Endothelial cell of umbilical vein (primary cell): ENCODE data around the gene FBXL13. TPM values are rescaled to one million over a fixed set of nuclear protein-coding genes. Genes with fewer than 3 reads are reported as not detected.

Source experiments
- BruUV-seq: library from RNA; stranded (reverse); fragments of 400-500 nt; replicated peaks from 2 replicates; lab custom pipeline; 2021; lab: Mats Ljungman, UMichigan
- CTCF ChIA-PET: fragments of 300-600, 350-600 bp; sonication (Branson Sonifier 250); formaldehyde crosslinking; loops from one replicate; lab custom pipeline; 2021; ENCODE audit warnings: antibody characterized with exemption, inconsistent platforms; lab: Charles Lee
- POLR2A ChIA-PET: fragments of 300-600, 350-600 bp; sonication (Branson Sonifier 250); formaldehyde crosslinking; loops from one replicate; lab custom pipeline; 2021; ENCODE audit warnings: antibody characterized with exemption, inconsistent platforms; lab: Charles Lee
- DNase-seq: peaks from one replicate; pipeline ENCODE4 v3.0.0-alpha.2; 2011; ENCODE audit warnings: low read depth, low spot score
- FAIRE-seq: peaks from 2 replicates; lab custom pipeline; 2011; peaks lifted over from hg19 to GRCh38; lab: Jason Lieb, UNC
- H2AFZ ChIP-seq: 2 replicates; pipeline ENCODE4 v1.6.0; 2012; ENCODE audit warnings: low read depth, low read length, control low read depth, inconsistent platforms
- H3K27ac ChIP-seq: 2 replicates; pipeline ENCODE4 v1.5.1; 2011; ENCODE audit warnings: low read depth, mild to moderate bottlenecking, control low read depth, low read length, moderate library complexity; ENCODE audit not compliant: insufficient read depth
- H3K27me3 ChIP-seq, 2 experiments: 2 replicates each; pipeline versions ENCODE4 v1.6.0 to v1.6.1; 2011; ENCODE audit warnings: low read length in 2 of 2, mixed read lengths in 1 of 2; ENCODE audit not compliant: control insufficient read depth in 2 of 2, insufficient read depth in 2 of 2
- H3K36me3 ChIP-seq, 2 experiments: 2 replicates in 1 of 2; 3 replicates in 1 of 2; pipeline ENCODE4 v1.5.1; 2011; ENCODE audit warnings: low read length in 2 of 2, mild to moderate bottlenecking in 1 of 2, moderate library complexity in 1 of 2; ENCODE audit not compliant: control insufficient read depth in 2 of 2, insufficient read depth in 2 of 2; ENCODE audit errors: extremely low read depth in 1 of 2
- H3K4me1 ChIP-seq: 3 replicates; pipeline ENCODE4 v1.5.1; 2011; ENCODE audit warnings: mild to moderate bottlenecking, low read length; ENCODE audit not compliant: control insufficient read depth, insufficient read depth; ENCODE audit errors: extremely low read depth
- H3K4me2 ChIP-seq: 2 replicates; pipeline ENCODE4 v1.6.1; 2011; ENCODE audit warnings: low read length, control low read depth, mixed read lengths; ENCODE audit not compliant: insufficient read depth
- H3K4me3 ChIP-seq, 3 experiments: fragments of 200-600 bp in 1 of 3; sonication (generic), shearing (Covaris generic) in 1 of 3; replicated peaks in 1 of 3; 2 replicates each; pipeline ENCODE4 v1.5.1; 2011 to 2016; ENCODE audit warnings: control low read depth in 3 of 3, low read length in 3 of 3, mild to moderate bottlenecking in 2 of 3, inconsistent platforms in 1 of 3, low read depth in 1 of 3, moderate library complexity in 1 of 3; ENCODE audit not compliant: insufficient read depth in 1 of 3
- H3K79me2 ChIP-seq: 2 replicates; pipeline ENCODE4 v1.6.0; 2012; ENCODE audit warnings: low read length, inconsistent platforms; ENCODE audit not compliant: control insufficient read depth, insufficient read depth
- H3K9ac ChIP-seq: replicated peaks from 2 replicates; pipeline ENCODE3; 2011; ENCODE audit warnings: low read length, control low read depth; ENCODE audit not compliant: insufficient read depth; ENCODE audit errors: extremely low read depth
- H3K9me1 ChIP-seq: replicated peaks from 3 replicates; pipeline ENCODE4 v1.6.0; 2011; ENCODE audit warnings: mild to moderate bottlenecking, low read length; ENCODE audit not compliant: control insufficient read depth, insufficient read depth; ENCODE audit errors: extremely low read depth
- H3K9me3 ChIP-seq: replicated peaks from 2 replicates; pipeline ENCODE4 v1.5.1; 2012; ENCODE audit warnings: low read length, inconsistent platforms; ENCODE audit not compliant: control insufficient read depth, insufficient read depth
- H4K20me1 ChIP-seq: replicated peaks from 2 replicates; pipeline ENCODE3; 2011; ENCODE audit warnings: mild to moderate bottlenecking, low read length; ENCODE audit not compliant: control insufficient read depth, insufficient read depth; ENCODE audit errors: extremely low read depth
- CTCF ChIP-seq, 2 donors: IDR thresholded peaks; 1 replicate in 1 of 2; 2 replicates in 1 of 2; pipeline ENCODE4 v1.5.1; 2011; ENCODE audit warnings: low read length in 2 of 2, mild to moderate bottlenecking in 2 of 2, moderate library complexity in 2 of 2, control low read depth in 1 of 2, inconsistent platforms in 1 of 2, low read depth in 1 of 2; ENCODE audit not compliant: insufficient read depth in 1 of 2; ENCODE audit errors: extremely low read depth in 1 of 2
- EZH2 ChIP-seq: IDR thresholded peaks from 2 replicates; pipeline ENCODE4 v1.6.1; 2012; ENCODE audit warnings: borderline replicate concordance, low read depth, mild to moderate bottlenecking, moderate library complexity, low read length, inconsistent platforms; ENCODE audit not compliant: severe bottlenecking
- FOS ChIP-seq: IDR thresholded peaks from 2 replicates; pipeline ENCODE4 v1.6.1; 2011; ENCODE audit warnings: mild to moderate bottlenecking, low read length, moderate library complexity, borderline replicate concordance; ENCODE audit not compliant: insufficient read depth
- GATA2 ChIP-seq: IDR thresholded peaks from 2 replicates; pipeline ENCODE4 v1.7.0; 2011; ENCODE audit warnings: low read depth, mild to moderate bottlenecking, moderate library complexity, mixed read lengths, low read length; ENCODE audit not compliant: insufficient read length, insufficient read depth
- JUN ChIP-seq: IDR thresholded peaks from 2 replicates; pipeline ENCODE4 v1.6.1; 2011; ENCODE audit warnings: borderline replicate concordance, low read depth; ENCODE audit not compliant: insufficient read length, insufficient read depth
- MAX ChIP-seq: IDR thresholded peaks from 2 replicates; pipeline ENCODE4 v1.6.1; 2011; ENCODE audit not compliant: insufficient read depth, insufficient read length
- MYC ChIP-seq: IDR thresholded peaks from one replicate; pipeline ENCODE4 v1.6.1; 2011; ENCODE audit warnings: mild to moderate bottlenecking, low read depth, low read length
- POLR2A ChIP-seq: IDR thresholded peaks from 2 replicates; pipeline ENCODE4 v1.6.1; 2012; ENCODE audit warnings: low read depth, mild to moderate bottlenecking, control low read depth, low read length
- POLR2AphosphoS5 ChIP-seq: IDR thresholded peaks from 2 replicates; pipeline ENCODE4 v1.6.1; 2012; ENCODE audit warnings: low read depth, mild to moderate bottlenecking, control low read depth, low read length, moderate library complexity; ENCODE audit not compliant: insufficient read depth
- dilution Hi-C: fragments of 300-500 bp; cut with MboI; formaldehyde crosslinking; loops from one replicate; pipeline ENCODE4 v1.15.0; 2019; ENCODE audit warnings: low sequenced_read_pairs; ENCODE audit not compliant: extremely low pct_ligation_motif_present
- intact Hi-C: fragments of 100-400 bp; cut with micrococcal nuclease; formaldehyde crosslinking; loops from one replicate; pipeline ENCODE4 v1.10.0; 2022
- polyA plus RNA-seq, 4 experiments: library from polyadenylated mRNA; depleted of rRNA in 3 of 4; stranded (reverse) in 3 of 4; unstranded in 1 of 4; fragments of >200 nt; gene quantifications; 2 replicates each; pipeline versions ENCODE4 v1.2.1 to v1.2.3, GENCODE V29; 2011 to 2012; ENCODE audit warnings: missing spikeins in 1 of 4
- total RNA-seq: library from RNA; stranded (reverse); gene quantifications from 2 replicates; pipeline ENCODE4 v1.2.3, GENCODE V29; 2021

The FBXL13 gene
- total and polyA plus RNA-seq, 2 donors (not counting 3 experiments of a cell fraction or from before 2014, with no cell fraction given), result 3.9 to 4.6 TPM

GRCh38 chr7:102973096-102973802 is 101.3 kb downstream of the FBXL13 start:
- no TSS peak for BruUV-seq
- Histone ChIP-seq H4K20me1 (no peaks in the 10 kb centered on the region), H3K27ac (peak overlapping the region; percentile 88), H2AFZ (peak overlapping the region; percentile 7), H3K4me2 (peak overlapping the region; percentile 92), H3K27me3 (no peaks in the 10 kb centered on the region), H3K9me3 (no peaks in the 10 kb centered on the region), H3K36me3 (no peaks in the 10 kb centered on the region), H3K9me1 (no peaks in the 10 kb centered on the region), H3K79me2 (peaks cover 2% of the 10 kb centered on the region), H3K4me1 (peaks cover 18% of the 10 kb centered on the region), H3K9ac (peak overlapping the region; percentile 92), H3K4me3 (peak overlapping the region in 1 of 3 experiments; percentile 74)
- ChIA-PET POLR2A (no interaction called here), CTCF (interaction anchor here (0.7 to 1.6 kb wide), 3 partner anchors 20 to 215 kb away, joined by 3 to 9 read pairs (median 3); no protein-coding TSS in a partner anchor)
- peak; percentile 91 for DNase-seq
- peak; percentile 72 for FAIRE-seq
- dilution Hi-C loops (no loop called here), intact Hi-C loops (loop anchor here (1.0 to 5.0 kb wide), 3 partner anchors 19 to 99 kb away; no protein-coding TSS in a partner anchor)
- TF ChIP-seq POLR2AphosphoS5, result peak; percentile 83
- peak; percentile 80 for TF ChIP-seq FOS
- peak; percentile 86 for TF ChIP-seq GATA2
- TF ChIP-seq CTCF (IDR thresholded peaks at IDR 0.05; ENCODE audit: extremely low read depth in 1 of 2, insufficient read depth in 1 of 2, low read depth in 1 of 2, low read length in 2 of 2), result no peak
- TF ChIP-seq EZH2, result no peak
- TF ChIP-seq MAX, result no peak
- peak; percentile 54 for TF ChIP-seq JUN
- peak; percentile 42 for TF ChIP-seq POLR2A
- TF ChIP-seq MYC, result no peak
